RPMI7951 (cell line): ENCODE results near the gene SPATA13. TPM values are rescaled to one million over a fixed set of nuclear protein-coding genes. Genes with fewer than 3 reads are reported as not detected.
"Not testable (repeated sequence)": the region's sequence is repeated elsewhere in the genome, so short reads cannot be mapped to it uniquely, and the experiment has no call there.

ENCODE experiments used
- DNase-seq: peaks from one replicate; pipeline ENCODE4 v3.0.0-alpha.2; 2012; ENCODE audit warnings: low read depth
- total RNA-seq: library from RNA; depleted of rRNA; stranded (reverse); fragments of >200 nt; shearing (Covaris generic); gene quantifications from 2 replicates; pipeline ENCODE4 v1.2.3, GENCODE V29; 2014; rRNA removed

The SPATA13 gene
- total RNA-seq = 4.5 and 4.6 TPM in 2 replicates

DNA sequence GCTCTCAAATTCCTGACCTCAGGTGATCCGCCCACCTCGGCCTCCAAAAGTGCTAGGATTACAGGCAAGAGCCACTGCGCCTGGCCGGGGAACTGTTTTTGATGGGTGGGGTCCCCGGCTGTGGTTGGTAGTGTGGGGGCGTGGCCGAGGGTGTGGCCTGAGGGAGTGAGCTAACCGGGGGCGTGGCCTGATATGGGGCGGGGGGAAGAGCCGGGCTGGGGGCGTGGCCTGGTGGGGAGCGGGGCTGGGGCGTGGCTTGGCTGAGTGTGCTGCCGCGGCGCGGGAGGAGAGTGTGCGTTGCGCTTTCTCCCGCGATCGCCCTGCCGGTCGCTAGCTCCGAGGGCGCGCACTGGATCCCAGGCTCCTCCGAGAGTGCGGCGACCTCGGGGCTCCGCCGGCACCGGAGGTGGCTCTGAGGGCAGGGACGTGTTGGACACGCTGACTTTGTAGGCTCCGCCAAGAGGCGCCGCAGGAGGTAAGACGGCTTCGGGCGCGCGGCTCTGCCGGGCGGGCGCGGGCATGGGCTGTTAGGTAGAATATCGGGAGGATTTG, at the start of gene SPATA13:
Gene SPATA13, plus strand, starts transcription at position 263 of the 552 bp plus-strand sequence. CDS start 62,210 bp downstream, outside the sequence.
- DNase-seq = peak; percentile 80

DNA sequence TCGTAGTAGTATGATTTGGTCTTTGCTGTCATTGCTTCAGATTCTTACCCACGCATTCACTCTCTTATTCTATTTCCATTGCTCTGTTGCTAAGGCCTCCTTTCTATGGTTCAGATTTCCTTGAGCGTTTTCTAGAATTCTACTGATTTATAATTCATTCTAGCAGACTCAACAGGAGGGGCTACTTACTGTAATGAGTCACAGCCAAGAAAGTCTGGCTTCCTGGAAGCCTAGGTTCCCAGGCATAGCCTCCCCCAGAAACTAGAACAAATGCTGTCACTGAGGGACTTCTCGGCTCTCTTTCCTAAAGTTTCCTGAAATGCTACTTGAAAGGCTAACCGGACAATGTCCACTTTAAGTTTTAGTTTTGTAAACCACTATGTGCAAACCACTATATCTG, 47.7 kb upstream of the SPATA13 start:
- no peak for DNase-seq

DNA sequence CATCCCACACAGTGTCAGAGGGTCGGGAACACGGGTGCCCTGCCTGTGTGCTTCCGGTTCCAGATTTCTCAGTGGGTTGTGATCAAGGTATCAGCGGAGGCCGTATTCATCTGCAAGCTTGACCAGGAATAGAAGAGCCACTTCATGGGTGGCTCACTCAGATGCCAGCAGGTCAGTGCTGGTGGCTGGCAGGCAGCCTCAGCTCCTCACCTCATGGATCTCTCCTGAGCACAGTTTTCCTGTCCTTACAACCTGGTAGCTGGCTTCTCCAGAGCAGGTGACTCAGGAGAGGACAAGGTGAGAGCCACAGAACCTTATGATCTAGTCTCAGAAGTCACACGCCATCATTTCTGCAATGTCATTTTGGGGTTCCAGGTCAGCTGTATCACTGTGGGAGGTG, 44.8 kb upstream of the SPATA13 start:
- no peak for DNase-seq

DNA sequence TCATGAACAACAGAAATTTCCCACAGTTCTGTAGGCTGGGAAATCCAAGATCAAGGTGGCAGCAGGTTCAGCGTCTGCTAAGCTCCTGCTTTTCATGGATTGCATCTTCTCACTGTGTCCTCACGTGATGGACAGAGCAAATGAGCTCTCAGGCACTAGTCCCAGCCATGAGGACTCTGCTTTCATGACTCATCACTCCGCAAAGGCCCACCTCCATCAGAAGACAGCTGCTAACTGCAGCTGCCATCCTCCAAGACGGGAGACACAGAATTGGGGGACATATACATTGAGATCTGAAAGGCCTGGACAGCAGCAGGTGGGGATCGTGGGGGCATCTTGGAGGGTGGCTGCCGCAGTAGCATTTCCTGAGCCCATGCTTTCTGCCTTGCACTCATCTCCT, 44.4 kb upstream of the SPATA13 start:
- no peak for DNase-seq

DNA sequence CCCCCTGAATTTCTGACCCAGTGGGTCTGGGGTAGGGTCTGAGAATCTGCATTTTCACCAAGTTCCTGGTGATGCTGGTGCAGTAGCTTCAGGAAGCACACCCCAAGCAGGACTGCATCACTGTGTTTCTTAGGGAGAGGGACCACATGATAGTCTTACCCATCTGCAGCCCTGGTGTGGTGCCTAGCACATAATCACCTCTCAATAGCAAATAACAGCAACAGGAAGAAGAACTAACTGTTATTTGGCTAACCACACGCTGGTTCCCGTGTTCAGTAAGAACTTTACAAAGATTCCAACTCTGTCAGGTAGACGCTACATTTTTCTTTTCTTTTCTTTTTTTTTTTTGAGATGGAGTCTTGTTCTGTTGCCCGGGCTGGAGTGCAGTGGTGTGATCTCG, 41.9 kb upstream of the SPATA13 start:
- DNase-seq = no peak

DNA sequence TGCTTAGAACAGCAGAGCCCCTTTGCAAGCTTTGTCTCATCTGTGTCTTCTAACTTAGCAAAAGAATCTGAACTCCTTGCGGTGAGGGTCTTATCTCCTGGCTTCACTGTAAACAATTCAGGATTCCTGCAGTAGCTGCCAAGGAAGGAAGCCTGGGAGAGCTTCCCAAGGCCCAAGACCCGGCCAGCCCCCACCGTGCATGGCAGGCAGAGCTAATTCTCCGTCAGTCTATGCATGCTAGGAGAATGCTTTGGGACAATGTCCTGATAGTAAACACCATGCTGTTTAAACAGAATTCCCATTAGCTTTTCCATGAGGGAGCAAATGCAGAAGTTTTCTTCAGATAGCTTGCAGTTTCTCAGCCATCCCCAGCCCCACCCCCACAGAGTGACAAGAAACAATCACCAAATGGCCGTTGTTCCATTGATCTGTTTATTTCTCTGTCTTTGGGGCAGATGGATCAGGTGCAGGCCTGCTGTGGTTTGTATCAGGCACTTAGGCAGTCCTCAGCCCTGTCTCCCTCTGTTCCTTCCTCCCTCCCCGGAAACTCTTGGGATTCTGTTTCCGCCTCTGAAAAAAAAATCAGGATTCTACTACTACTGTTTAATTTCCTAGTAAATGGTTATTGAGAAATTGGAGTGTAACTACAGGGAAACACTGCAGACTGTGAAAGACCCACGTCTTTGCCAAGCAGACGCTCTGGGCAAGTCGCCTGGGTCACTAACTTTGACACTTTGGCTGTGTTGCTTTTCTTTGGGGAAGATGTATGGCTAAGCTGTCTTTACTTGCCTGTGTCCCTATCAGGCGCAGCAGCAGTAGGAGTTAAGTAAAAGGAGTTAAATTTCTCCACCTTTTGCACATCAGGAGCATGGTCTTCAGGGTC, 40.7 kb upstream of the SPATA13 start:
- DNase-seq = no peak

DNA sequence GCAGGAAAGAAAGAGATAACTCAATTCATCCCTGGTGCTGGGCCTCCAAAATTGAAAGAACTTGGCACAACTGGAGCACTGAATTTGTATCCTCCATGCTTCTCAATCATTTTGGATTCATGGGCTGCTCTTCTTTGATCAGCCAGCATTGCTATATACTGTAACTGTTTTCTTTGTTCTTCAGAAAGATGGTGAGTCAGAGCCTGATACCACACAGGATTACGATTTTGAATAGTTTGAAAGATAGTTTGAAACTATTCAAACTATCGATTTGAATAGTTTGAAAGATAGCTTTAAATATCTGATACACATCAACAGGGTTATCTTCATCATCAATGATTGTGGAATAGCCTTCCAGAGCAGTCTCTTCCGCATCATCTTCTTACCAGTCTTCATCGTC, 38.5 kb upstream of the SPATA13 start:
- DNase-seq = not testable (repeated sequence)

DNA sequence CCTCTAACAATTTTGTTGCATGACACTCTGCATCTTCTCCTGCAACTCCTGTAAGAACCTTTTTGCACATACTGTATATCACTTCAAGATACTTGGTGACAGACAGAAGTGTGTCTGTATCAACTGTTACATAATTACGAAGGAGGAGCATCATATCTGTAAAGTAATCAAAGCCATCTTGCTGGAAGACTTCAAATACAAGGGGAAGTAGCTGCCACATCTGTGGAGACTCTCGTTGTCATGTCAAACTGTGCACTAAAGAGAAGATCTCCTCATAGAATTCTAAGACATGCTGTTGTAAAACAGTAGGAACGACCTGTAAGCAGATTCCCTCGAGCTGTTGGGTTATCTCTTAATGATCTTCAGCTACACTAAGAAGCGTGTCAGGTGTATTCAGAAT, 38.0 kb upstream of the SPATA13 start:
- no peak for DNase-seq

DNA sequence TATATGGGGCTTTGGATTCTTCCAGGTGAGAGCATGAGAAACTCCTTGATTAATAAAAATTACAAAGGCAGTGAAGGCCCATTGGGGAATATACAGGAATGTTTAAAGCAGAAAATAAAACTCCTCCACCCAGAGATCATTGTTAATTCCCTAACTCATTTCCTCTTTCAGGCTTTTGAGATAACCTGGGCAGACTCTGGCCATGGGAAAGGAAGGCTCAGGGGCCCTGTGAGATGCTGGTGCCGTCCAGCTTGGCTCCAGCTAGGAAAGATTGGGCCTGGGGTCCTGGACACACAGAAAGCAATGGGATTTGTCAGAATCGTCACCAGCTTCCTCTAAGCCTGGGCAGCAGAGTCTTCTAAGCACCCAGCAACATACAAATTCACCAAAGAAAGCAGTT, 36.8 kb upstream of the SPATA13 start:
- DNase-seq = no peak

DNA sequence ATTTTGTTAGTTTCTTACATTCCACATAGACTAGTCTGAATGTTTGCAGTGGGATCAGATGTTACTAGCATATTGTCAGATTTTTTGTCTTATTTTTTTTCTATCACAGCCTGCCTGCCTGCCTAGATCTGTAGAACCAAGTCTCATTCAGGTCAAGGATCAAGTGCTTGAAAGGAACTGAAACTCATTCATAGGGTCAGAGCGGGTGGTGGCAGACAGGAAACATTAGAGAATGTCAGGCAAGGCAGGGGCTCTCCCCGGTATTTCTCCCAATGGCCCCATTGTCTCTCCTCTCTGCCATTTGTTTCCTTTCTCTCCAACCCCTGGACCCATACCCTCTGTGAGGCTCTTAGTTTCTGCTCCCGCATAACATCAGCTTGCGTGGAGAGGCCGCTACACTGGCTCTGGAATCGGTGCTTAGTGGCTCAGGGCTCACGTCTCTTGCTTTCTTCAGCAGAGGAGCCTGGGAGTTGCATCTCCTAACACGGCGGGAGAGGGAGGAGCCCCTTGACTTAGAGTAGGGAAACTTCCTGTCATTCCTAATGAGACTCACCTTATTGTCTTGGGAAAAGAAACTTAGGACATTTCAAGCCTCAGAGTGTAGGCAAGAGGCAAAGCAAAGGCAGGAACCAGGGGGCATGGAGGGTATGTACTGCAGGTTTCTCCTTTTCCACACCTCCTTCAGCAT, 35.6 kb upstream of the SPATA13 start:
- DNase-seq = no peak

DNA sequence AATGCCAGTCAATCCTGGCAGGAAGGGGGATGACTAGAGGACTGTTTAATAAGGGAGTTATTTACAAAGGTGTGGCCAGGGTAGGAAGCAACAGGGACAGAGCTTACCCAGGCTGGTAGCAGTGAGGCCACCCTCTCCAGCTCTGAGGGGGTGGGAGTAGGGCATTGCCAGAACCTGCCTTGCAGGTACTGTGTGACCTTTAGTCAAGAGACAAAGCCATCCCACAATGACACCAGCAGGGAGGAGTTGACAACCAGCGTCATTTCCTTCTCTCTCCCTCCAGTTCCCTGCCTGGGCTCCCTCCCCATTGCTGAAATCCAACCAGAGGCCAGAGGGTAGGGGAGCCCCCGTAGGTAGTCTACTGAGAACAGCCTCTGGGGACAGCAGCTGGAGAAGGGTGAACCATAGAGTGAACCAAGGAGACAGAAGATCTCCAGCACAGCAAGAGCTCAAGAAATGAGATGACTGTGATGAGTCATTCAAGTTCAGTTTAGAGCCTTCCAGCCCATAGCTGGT, 33.3 kb upstream of the SPATA13 start:
- DNase-seq = no peak

DNA sequence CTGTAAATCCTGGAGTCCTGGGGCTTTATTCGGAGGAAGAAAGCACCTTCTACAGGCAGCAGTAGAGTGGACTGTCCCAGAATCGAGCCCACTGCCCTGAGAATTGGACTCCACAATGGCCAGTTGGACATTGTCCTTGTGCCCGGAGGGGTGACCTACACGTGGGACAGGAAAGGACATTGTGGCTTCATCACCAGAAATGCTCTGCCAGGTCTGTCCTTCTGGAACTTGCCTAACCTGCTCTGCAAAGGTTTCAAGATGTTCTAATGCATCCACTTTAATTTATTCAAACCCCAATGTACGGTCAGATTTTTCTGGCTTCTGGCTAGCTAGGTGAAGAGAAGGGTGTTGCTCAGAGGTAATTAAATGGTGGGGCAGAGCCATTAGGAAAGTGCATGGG, 32.4 kb upstream of the SPATA13 start:
- no peak for DNase-seq

DNA sequence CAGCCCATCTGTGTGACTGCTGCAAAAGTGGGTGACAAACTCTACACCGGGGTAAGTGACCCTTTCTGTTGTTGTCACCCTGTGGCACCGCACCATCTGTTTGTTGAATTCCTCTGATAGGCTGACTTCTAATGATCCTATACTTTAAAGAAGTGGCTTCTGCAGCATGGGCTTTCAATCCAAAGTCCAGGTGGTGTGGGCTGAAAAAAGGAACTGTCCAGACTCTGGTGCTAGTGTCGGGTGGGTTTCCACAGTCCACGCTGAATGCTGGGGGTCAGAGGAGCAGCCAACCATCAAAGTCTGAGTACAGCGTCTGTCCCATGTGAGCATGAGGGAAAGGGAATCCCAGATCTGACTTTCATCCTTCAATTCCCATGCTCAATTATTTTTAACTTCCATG, 31.6 kb upstream of the SPATA13 start:
- DNase-seq = no peak

DNA sequence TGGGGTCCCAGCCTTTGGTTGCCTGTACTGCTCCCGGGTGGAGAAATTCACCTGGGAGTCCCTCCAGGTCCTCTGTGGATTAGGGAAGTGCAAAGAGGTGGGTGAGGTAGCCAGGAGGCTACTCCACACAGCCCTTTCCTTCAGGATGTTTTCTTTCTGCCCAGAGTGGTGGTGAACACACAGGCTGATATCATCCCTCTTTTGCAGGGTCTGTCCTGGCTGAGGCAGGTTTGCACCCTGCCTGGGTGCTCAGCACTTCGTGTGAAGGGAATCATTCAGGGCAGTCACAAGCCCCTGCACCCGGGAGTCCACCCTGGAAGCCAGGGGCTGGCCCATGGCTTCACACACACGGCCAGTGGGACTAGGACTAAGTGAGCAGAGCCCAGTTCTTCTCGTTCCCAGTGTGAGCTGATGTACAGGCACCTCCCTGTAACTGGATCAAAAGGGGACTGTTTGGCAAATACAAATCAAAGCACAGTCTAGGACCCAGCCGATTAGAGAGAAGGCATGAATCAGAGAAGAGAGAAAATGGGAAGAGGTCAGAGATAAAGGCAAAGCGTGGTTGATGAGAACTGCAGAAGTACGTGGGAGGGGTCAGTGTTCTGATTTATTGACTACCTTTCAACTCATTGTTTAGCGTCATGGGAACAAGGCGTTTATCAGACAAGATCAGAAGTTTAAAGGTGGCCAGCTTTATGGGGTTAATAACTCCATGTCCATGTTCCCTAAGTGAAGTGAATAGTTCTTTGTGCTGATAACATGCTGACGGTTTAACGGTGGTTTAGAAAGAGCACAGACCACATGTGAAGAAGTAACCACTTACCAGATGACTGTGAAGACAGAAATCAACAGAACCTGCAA, 30.4 kb upstream of the SPATA13 start:
- DNase-seq = peak; percentile 19

DNA sequence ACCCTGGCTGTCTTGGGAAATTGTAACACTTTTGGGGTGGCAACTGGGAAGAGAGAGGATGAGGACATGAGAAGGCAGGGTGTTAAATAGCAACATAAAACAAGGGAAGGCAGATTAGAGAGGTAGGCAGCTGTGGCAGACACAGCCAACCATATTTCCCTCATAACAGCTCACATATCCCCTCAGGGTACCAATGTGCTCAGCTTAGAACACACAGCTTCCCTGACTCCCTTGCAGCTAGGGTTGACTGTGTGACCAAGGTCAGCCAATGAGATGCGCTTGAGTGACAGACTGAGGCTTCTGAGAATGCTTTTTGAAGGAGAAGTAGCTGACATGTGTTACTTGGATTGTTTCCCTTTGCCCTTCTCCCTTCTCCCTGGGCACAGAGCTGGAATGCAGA, 28.8 kb upstream of the SPATA13 start:
- DNase-seq = no peak

DNA sequence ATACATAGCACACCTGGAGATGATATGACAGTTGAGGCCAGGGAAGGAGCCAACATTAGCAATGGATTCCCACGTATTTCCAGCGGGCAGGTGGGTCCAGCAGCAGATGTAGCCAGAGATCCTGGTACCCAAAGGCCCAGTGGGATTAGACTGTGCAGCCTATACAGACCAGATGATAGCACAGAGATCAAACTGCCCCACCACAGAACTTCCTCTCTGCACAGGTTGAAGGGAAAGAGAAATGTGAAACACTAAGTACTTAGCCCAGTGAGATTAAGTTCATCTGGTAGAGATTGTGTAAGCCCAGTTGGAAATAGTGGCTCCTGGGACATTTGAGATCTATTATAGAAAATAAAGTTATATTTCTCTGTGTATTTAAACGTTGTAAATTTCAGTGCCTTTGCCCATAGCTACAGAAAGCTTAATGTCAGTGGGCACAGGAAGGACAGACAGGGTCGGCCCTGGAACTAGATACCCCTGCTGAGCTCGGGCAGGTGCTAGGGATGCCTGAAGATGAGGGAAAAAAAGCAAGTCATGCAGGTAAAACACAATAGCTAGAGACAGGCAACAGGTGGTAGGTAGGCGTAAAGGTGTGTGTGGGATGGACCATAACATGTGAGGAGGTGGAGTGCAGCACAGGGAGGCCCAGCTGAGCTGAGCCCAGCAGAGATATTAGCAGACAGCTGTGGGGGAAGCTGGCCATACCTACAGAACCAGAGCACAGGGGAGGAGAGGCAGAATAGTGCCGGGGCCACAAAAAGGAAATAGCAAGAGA, 27.3 kb upstream of the SPATA13 start:
- DNase-seq = no peak

DNA sequence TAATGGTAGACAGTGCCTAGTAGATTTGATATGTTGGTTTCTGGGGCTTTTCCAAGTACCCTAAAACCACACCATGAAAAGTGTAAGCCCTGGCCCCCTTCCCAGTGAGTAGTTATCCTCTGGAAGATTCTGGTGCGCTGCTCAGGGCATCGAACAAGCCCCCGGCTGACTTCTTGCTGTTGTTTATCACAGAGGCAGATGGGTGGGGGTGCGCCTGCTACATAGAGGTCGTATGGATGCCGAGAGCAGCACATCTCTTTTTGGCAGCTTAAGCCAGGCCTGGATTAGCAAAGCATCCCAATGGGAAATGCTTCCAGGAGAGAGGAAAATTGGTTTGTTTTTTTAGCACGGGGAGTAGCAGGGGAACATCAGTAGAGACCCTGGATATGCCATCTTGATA, 26.3 kb upstream of the SPATA13 start:
- no peak for DNase-seq

DNA sequence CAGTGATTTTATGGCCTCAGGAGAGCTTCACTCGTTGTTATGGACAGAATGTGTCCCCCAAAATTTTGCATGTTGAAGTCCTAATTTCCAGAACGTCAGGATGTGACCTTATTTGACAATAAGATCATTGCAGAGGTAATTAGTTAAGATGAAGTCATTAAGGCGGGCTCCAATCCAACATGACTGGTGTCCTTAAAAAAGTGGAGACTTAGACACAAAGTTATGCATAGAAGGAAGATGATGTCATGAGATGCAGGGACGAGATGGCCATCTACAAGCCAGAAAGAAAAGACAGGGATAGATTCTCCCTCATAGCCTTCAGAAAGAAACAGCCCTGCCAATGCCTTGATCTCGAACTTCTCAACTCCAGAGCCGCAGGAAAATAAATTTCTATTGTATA, 25.8 kb upstream of the SPATA13 start:
- DNase-seq = no peak

DNA sequence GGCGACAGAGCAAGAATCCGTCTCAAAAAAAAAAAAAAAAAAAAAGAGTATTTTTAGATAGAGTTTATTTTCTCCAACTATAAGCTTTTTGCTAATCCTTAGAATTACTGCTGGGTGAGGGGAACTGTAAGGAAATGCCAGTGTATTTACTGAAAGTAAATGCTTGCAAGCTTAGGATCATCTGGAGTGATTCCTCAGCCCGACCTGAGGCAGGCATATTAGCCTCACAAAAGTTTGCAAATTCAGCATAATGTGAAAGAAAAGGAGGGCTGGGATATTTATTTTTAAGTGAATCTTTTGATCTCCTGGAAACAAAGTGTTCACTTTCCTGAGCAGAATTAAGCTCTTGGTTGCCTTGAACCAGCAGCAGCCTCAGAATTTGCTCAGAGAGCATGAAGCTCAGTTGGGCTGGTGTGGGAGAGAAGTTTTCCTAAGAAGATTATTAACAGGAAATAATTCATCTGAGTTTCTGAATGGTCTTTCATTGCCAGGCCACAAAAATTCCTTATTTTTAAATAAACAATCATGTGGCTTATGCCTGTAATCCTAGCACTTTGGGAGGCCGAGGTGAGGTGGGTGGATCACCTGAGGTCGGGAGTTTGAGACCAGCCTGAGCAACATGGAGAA, 24.7 kb upstream of the SPATA13 start:
- no peak for DNase-seq

DNA sequence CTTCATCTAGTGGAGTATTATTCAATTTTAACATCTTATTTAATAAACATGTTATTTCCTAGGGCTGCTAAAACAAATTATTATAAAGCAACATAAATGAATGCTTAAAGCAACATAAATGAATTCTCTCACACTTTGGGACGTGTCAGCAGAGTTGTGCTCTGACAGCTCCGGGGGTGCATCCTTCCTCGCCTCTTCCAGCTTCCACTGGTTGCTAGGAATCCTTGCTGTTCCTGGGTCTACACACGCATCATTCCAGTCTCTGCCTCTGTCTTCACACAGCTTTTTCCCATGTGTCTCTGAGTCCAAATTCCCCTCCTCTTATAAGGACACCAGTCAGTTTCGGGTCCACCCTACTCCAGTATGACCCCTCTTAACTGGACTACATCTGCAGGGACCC, 21.6 kb upstream of the SPATA13 start:
- DNase-seq = no peak
